ENCODE data around the gene MARCHF7. TPM values are rescaled to one million over a fixed set of nuclear protein-coding genes. Genes with fewer than 3 reads are reported as not detected.

MARCHF7 gene
- total and polyA plus RNA-seq, 10 of the 15 experiments (the other 5 are each of a cell fraction or from before 2014, with no cell fraction given), result 39.4 to 111 (median 66.5) TPM

- TF ChIP-seq NFYB (IDR thresholded peaks at IDR 0.05; ENCODE audit: insufficient read depth, low read depth, low read length), result no peak
Measured at GRCh38 chr2:159759577-159759976, 47.3 kb downstream of the MARCHF7 start (continued).

GRCh38 chr2:159760326-159760725 is 48.0 kb downstream of the MARCHF7 start:
- ATAC-seq, result no peak
- Histone ChIP-seq H3K4me2 (ENCODE audit: control insufficient read depth, insufficient read depth) (no peak overlapping the region), H3K36me3 (ENCODE audit: control insufficient read depth in 2 of 2, insufficient read depth in 2 of 2, low read length in 1 of 2) (peaks cover 0 to 15% of the 10 kb centered on the region in 2 experiments), H3K27me3 (replicated peaks in 1 of 2; ENCODE audit: control insufficient read depth in 2 of 2, insufficient read depth in 2 of 2, low read length in 1 of 2) (no peaks in the 10 kb centered on the region), H3K9ac (ENCODE audit: control insufficient read depth, insufficient read depth, low read length) (no peak overlapping the region), H3K79me2 (ENCODE audit: control insufficient read depth, insufficient read depth, low read length) (no peaks in the 10 kb centered on the region), H3K9me3 (replicated peaks; ENCODE audit: control insufficient read depth, insufficient read depth, low read length) (no peaks in the 10 kb centered on the region), H3K4me1 (ENCODE audit: control insufficient read depth, insufficient read depth, low read length) (no peaks in the 10 kb centered on the region), H2AFZ (ENCODE audit: control insufficient read depth, low read depth, low read length) (no peak overlapping the region), H3K4me3 (no peak overlapping the region), H3K27ac (ENCODE audit: control insufficient read depth, insufficient read depth) (no peak overlapping the region), H4K20me1 (ENCODE audit: control insufficient read depth, insufficient read depth) (no peaks in the 10 kb centered on the region; the same call in 1 of the 2 replicates)
- no peak for DNase-seq (ENCODE audit: low read depth, low spot score)
- no TSS peak for BruUV-seq (replicated peaks)
- ChIA-PET SMC1A (ENCODE audit: uncharacterized antibody, unreplicated experiment) (interaction anchor here (0.7 to 1.0 kb wide), 2 partner anchors 180 to 560 kb away, joined by 3 read pairs; no protein-coding TSS in a partner anchor), POLR2A (no interaction called here), CTCF (interaction anchor here (0.6 to 0.7 kb wide), 3 partner anchors 51 to 347 kb away, joined by 3 read pairs; no protein-coding TSS in a partner anchor), RAD21 (ENCODE audit: unreplicated experiment) (no interaction called here)
- intact Hi-C loops (cut with micrococcal nuclease; ENCODE audit: unreplicated experiment) (no loop called here), in situ Hi-C loops (cut with MboI) (no loop called here)
- no peak for TF ChIP-seq TARDBP (IDR thresholded peaks at IDR 0.05; ENCODE audit: borderline replicate concordance)
- TF ChIP-seq GABPA (IDR thresholded peaks at IDR 0.05; ENCODE audit: low read depth), result no peak
- TF ChIP-seq MEF2B (IDR thresholded peaks at IDR 0.05; ENCODE audit: partially characterized antibody, poor library complexity, severe bottlenecking), result no peak
- FAIRE-seq, result no peak

DNA sequence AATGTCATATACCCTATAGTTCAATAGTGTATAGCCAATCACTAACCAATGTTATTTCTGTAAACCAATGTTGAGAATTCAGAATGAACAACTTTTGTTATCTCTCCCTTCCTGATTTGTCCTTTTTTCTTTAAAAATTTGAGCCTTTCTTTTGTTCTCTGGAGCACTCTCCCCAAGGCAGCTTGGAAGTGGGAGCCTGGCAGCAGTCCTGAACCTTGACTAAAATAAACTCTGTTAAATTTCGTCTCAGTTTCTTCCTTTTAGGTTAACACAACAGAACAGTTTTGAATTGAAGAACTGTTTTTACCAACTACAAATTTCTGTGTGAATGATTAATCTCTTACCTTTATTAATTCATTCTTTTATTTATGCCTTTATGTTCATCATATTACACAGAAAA is 49.8 kb downstream of the MARCHF7 start:
- no peak overlapping the region for H3K4me3 ChIP-seq
- H3K79me2 ChIP-seq (ENCODE audit: control insufficient read depth, insufficient read depth, low read length), result no peaks in the 10 kb centered on the region
- no peaks in the 10 kb centered on the region for H3K4me1 ChIP-seq (ENCODE audit: control insufficient read depth, insufficient read depth, low read length)
- H3K27ac ChIP-seq (ENCODE audit: control insufficient read depth, insufficient read depth), result no peak overlapping the region
- H3K9ac ChIP-seq (ENCODE audit: control insufficient read depth, insufficient read depth, low read length), result no peak overlapping the region
- ChIA-PET CTCF (interaction anchor here (0.7 to 1.8 kb wide), 4 partner anchors 15 to 178 kb away, joined by 3 to 6 read pairs (median 4); no protein-coding TSS in a partner anchor), RAD21 (ENCODE audit: unreplicated experiment) (interaction anchor here (1.1 to 1.2 kb wide), 2 partner anchors 178 to 206 kb away, joined by 3 to 5 read pairs; no protein-coding TSS in a partner anchor), SMC1A (ENCODE audit: uncharacterized antibody, unreplicated experiment) (interaction anchor here (1.0 to 3.2 kb wide), 2 partner anchors 11 to 47 kb away, joined by 3 to 10 read pairs; no protein-coding TSS in a partner anchor), POLR2A (interaction anchor here (0.5 to 1.6 kb wide), 2 partner anchors 12 to 178 kb away, joined by 4 to 6 read pairs; no protein-coding TSS in a partner anchor)
- in situ Hi-C loops (cut with MboI) (no loop called here), intact Hi-C loops (cut with micrococcal nuclease; ENCODE audit: unreplicated experiment) (no loop called here)
- FAIRE-seq (no peak), DNase-seq (ENCODE audit: low read depth, low spot score) (no peak), ATAC-seq (no peak)
- H3K4me2 ChIP-seq (ENCODE audit: control insufficient read depth, insufficient read depth), result no peak overlapping the region
- no peaks in the 10 kb centered on the region for H3K27me3 ChIP-seq (replicated peaks in 1 of 2; ENCODE audit: control insufficient read depth in 2 of 2, insufficient read depth in 2 of 2, low read length in 1 of 2)
- no peak overlapping the region for H2AFZ ChIP-seq (ENCODE audit: control insufficient read depth, low read depth, low read length)
- WGBS (ENCODE audit: insufficient coverage, insufficient replicate concordance, low lambda C conversion rate, missing lambda C conversion rate), result 0% methylated on average over 1 of the region's 1 CpG
- H3K36me3 ChIP-seq (ENCODE audit: control insufficient read depth in 2 of 2, insufficient read depth in 2 of 2, low read length in 1 of 2), result peaks cover 0 to 15% of the 10 kb centered on the region in 2 experiments; a peak in 3 of 4 replicates
- H3K9me3 ChIP-seq (replicated peaks; ENCODE audit: control insufficient read depth, insufficient read depth, low read length), result no peaks in the 10 kb centered on the region
- no TSS peak for BruUV-seq (replicated peaks)
- no peaks in the 10 kb centered on the region; the same call in 1 of the 2 replicates for H4K20me1 ChIP-seq (ENCODE audit: control insufficient read depth, insufficient read depth)
- TF ChIP-seq EZH2 (IDR thresholded peaks at IDR 0.05; ENCODE audit: borderline replicate concordance, control insufficient read depth, low read depth, low read length) (no peak), SMARCA5 (IDR thresholded peaks at IDR 0.05) (no peak), SRF (IDR thresholded peaks at IDR 0.05; ENCODE audit: low read depth in 2 of 2, low read length in 2 of 2) (no peak), E2F8 (IDR thresholded peaks at IDR 0.05; ENCODE audit: low read depth, partially characterized antibody) (no peak), CREM (IDR thresholded peaks at IDR 0.05; ENCODE audit: low read depth) (no peak), RFX5 (IDR thresholded peaks at IDR 0.05; ENCODE audit: low read depth, low read length) (no peak), PAX8 (IDR thresholded peaks at IDR 0.05) (no peak)
- TF ChIP-seq, protein P1, sequence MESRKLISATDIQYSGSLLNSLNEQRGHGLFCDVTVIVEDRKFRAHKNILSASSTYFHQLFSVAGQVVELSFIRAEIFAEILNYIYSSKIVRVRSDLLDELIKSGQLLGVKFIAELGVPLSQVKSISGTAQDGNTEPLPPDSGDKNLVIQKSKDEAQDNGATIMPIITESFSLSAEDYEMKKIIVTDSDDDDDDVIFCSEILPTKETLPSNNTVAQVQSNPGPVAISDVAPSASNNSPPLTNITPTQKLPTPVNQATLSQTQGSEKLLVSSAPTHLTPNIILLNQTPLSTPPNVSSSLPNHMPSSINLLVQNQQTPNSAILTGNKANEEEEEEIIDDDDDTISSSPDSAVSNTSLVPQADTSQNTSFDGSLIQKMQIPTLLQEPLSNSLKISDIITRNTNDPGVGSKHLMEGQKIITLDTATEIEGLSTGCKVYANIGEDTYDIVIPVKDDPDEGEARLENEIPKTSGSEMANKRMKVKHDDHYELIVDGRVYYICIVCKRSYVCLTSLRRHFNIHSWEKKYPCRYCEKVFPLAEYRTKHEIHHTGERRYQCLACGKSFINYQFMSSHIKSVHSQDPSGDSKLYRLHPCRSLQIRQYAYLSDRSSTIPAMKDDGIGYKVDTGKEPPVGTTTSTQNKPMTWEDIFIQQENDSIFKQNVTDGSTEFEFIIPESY (IDR thresholded peaks at IDR 0.05), result no peak

Data from GM12878 (cell line).